Adrenal gland (tissue), 5 donors: ENCODE measurements around the gene NECAB2.

Source experiments
- CTCF ChIP-seq, 6 experiments: fragments of 450-650 bp in 4 of 6; fragments of 200-600 bp in 2 of 6; sonication (generic) in 1 of 6; IDR thresholded peaks; 1 replicate in 5 of 6; 2 replicates in 1 of 6; pipeline versions ENCODE4 v1.5.1 to v1.8.0; 2016 to 2021; ENCODE audit warnings: antibody characterized with exemption in 6 of 6, mild to moderate bottlenecking in 2 of 6, moderate library complexity in 1 of 6
- POLR2A ChIP-seq, 2 donors: fragments of 450-650 bp; IDR thresholded peaks; one replicate each; pipeline ENCODE4 v1.6.1; 2017; ENCODE audit warnings: antibody characterized with exemption in 2 of 2, mild to moderate bottlenecking in 2 of 2, moderate library complexity in 1 of 2
- donor health status: DM: no; HTN: no; CAD: no.

GRCh38 chr16:84036131-84036530 is 68.1 kb downstream of the NECAB2 start:
- TF ChIP-seq CTCF (IDR thresholded peaks at IDR 0.05) = no peak
- TF ChIP-seq POLR2A (IDR thresholded peaks at IDR 0.05) = no peak
